ENCODE results near the gene NRP2. TPM values are rescaled to one million over a fixed set of nuclear protein-coding genes. Genes with fewer than 3 reads are reported as not detected.

NRP2 gene
- total and polyA plus RNA-seq, 2 of the 13 experiments (the other 11 are each of a cell fraction or from before 2014, with no cell fraction given) = 0.65 to 1.4 TPM

DNA sequence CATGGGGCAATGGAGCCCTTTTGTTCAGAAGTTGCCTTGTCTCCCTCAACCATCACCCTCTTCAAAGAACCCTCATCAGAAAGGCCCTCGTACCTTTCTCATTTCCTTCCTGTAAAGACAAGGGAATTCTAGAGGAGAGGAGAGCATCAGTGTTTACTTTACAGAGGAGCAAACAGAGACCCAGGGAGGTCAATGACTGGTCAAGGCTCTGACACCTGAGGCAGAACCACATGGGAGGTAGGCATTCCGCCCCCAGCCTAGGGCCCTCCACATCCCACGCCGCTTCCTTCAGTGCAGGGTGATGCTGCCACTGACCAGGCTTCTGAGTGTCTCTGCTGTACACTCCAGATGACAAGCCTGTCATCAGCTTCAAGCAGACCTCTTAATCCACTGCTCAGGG is 104.7 kb downstream of the NRP2 start (continued):
- TF ChIP-seq ZHX1 (CRISPR knock-in tag; IDR thresholded peaks at IDR 0.05; ENCODE audit: low read depth) (no peak), ZNF713 (CRISPR knock-in tag; IDR thresholded peaks at IDR 0.05) (no peak), PATZ1 (CRISPR knock-in tag; IDR thresholded peaks at IDR 0.05) (peak; percentile 82), SOX6 (IDR thresholded peaks at IDR 0.05) (no peak), SOX6 (CRISPR knock-in tag; IDR thresholded peaks at IDR 0.05) (peak; percentile 89), ZNF451 (CRISPR knock-in tag; IDR thresholded peaks at IDR 0.05) (no peak), HHEX (CRISPR knock-in tag; IDR thresholded peaks at IDR 0.05) (no peak), ZNF580 (CRISPR knock-in tag; IDR thresholded peaks at IDR 0.05; ENCODE audit: borderline replicate concordance, low read depth) (no peak), TCF7 (IDR thresholded peaks at IDR 0.05; ENCODE audit: low read depth) (0 out of 2 replicates have a peak, but pooled peaks have one; percentile 17), NR1H2 (CRISPR knock-in tag; IDR thresholded peaks at IDR 0.05; ENCODE audit: borderline replicate concordance, low read depth) (no peak), HOXA3 (CRISPR knock-in tag; IDR thresholded peaks at IDR 0.05) (0 out of 2 replicates have a peak, but pooled peaks have one; percentile 29), ZNF740 (CRISPR knock-in tag; IDR thresholded peaks at IDR 0.05) (no peak), ZFX (CRISPR knock-in tag; IDR thresholded peaks at IDR 0.05; ENCODE audit: low read depth) (0 out of 2 replicates have a peak, but pooled peaks have one; percentile 20), ZNF644 (CRISPR knock-in tag; IDR thresholded peaks at IDR 0.05; ENCODE audit: low read depth) (peak; percentile 40; the same call in 1 of the 2 replicates), ZBTB10 (CRISPR knock-in tag; IDR thresholded peaks at IDR 0.05; ENCODE audit: borderline replicate concordance) (no peak), PREB (CRISPR knock-in tag; IDR thresholded peaks at IDR 0.05) (no peak), TBX2 (CRISPR knock-in tag; IDR thresholded peaks at IDR 0.05; ENCODE audit: borderline replicate concordance) (peak; percentile 47; the same call in 1 of the 2 replicates), BORCS8-MEF2B (CRISPR knock-in tag; IDR thresholded peaks at IDR 0.05) (no peak), ZNF550 (CRISPR knock-in tag; IDR thresholded peaks at IDR 0.05; ENCODE audit: borderline replicate concordance) (no peak), ZMYM4 (CRISPR knock-in tag; IDR thresholded peaks at IDR 0.05) (peak; percentile 48; the same call in 1 of the 2 replicates)
- TF ChIP-seq, protein P1, sequence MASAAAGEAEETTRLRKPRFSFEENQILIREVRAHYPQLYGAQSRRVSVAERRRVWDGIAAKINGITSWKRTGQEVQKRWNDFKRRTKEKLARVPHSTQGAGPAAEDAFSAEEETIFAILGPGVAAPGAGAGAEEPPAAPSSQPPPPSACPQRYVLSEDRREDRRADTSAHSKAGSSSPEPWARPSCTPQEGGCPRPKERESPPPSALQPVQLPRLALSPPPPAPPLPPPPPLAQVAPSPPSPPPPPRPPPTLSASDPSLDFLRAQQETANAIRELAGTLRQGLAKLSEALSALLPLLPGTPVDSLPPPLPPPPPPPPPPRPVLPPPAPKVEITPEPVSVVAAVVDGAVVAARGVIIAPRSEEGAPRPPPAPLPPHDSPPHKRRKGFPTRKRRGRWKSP (CRISPR knock-in tag; IDR thresholded peaks at IDR 0.05) = no peak
